GM12878 (cell line): ENCODE data around the gene HYCC1. TPM values are rescaled to one million over a fixed set of nuclear protein-coding genes. Genes with fewer than 3 reads are reported as not detected.

Source experiments
- ATAC-seq: fragments of 200-7000 bp; cut with Tn5 transposase; 3 replicates; pipeline ENCODE4 v1.9.1; 2020; ENCODE audit warnings: mild to moderate bottlenecking, moderate library complexity
- BruUV-seq: library from RNA; stranded (reverse); fragments of 400-500 nt; replicated peaks from 2 replicates; lab custom pipeline; 2021; lab: Mats Ljungman, UMichigan
- CTCF ChIA-PET: fragments of 300-600 bp; sonication (Branson Sonifier 250); formaldehyde crosslinking; extraction: SDS; loops from one replicate; lab custom pipeline; 2021; ENCODE audit warnings: inconsistent platforms; lab: Yijun Ruan, JAX
- POLR2A ChIA-PET: fragments of 350-600 bp; formaldehyde crosslinking; extraction: SDS; loops from one replicate; lab custom pipeline; 2021; ENCODE audit warnings: inconsistent platforms; lab: Charles Lee
- RAD21 ChIA-PET: fragments of 300-600 bp; sonication (Branson Sonifier 250); formaldehyde crosslinking; loops from one replicate; lab custom pipeline; 2023; ENCODE audit warnings: antibody characterized with exemption; ENCODE audit not compliant: unreplicated experiment; lab: Charles Lee
- SMC1A ChIA-PET: fragments of 300-600 bp; sonication (Branson Sonifier 250); formaldehyde crosslinking; loops from one replicate; lab custom pipeline; 2023; ENCODE audit not compliant: unreplicated experiment, uncharacterized antibody; lab: Charles Lee
- DNase-seq: peaks from one replicate; pipeline ENCODE4 v3.0.0-alpha.2; 2011; ENCODE audit warnings: low read depth, low spot score
- FAIRE-seq: peaks from 3 replicates; lab custom pipeline; 2011; peaks lifted over from hg19 to GRCh38; lab: Jason Lieb, UNC
- H2AFZ ChIP-seq: 2 replicates; pipeline ENCODE4 v1.6.0; 2011; ENCODE audit warnings: low read depth, low read length, control low read depth; ENCODE audit not compliant: control insufficient read depth
- H3K27ac ChIP-seq: 2 replicates; pipeline ENCODE4 v1.5.1; 2011; ENCODE audit warnings: control low read depth; ENCODE audit not compliant: control insufficient read depth, insufficient read depth
- H3K27me3 ChIP-seq, 2 experiments: replicated peaks in 1 of 2; 2 replicates each; pipeline versions ENCODE4 v1.6.0 to v1.6.1; 2011; ENCODE audit warnings: low read length in 1 of 2; ENCODE audit not compliant: control insufficient read depth in 2 of 2, insufficient read depth in 2 of 2
- H3K36me3 ChIP-seq, 2 experiments: 2 replicates each; pipeline ENCODE4 v1.5.1; 2011; ENCODE audit warnings: low read length in 1 of 2; ENCODE audit not compliant: control insufficient read depth in 2 of 2, insufficient read depth in 2 of 2
- H3K4me1 ChIP-seq: 2 replicates; pipeline ENCODE4 v1.6.1; 2011; ENCODE audit warnings: mild to moderate bottlenecking, low read length, moderate library complexity, mixed read lengths; ENCODE audit not compliant: control insufficient read depth, insufficient read depth
- H3K4me2 ChIP-seq: 2 replicates; pipeline ENCODE4 v1.6.0; 2011; ENCODE audit warnings: control low read depth; ENCODE audit not compliant: control insufficient read depth, insufficient read depth
- H3K4me3 ChIP-seq: fragments of 200-600 bp; sonication (generic); 2 replicates; pipeline ENCODE4 v1.5.1; 2016
- H3K79me2 ChIP-seq: 2 replicates; pipeline ENCODE4 v1.6.0; 2011; ENCODE audit warnings: low read length; ENCODE audit not compliant: control insufficient read depth, insufficient read depth
- H3K9ac ChIP-seq: 2 replicates; pipeline ENCODE4 v1.8.0; 2011; ENCODE audit warnings: low read length, control low read depth, mixed read lengths; ENCODE audit not compliant: control insufficient read depth, insufficient read depth
- H3K9me3 ChIP-seq: replicated peaks from 3 replicates; pipeline ENCODE4 v1.5.1; 2011; ENCODE audit warnings: mild to moderate bottlenecking, low read length; ENCODE audit not compliant: control insufficient read depth, insufficient read depth
- H4K20me1 ChIP-seq: 2 replicates; pipeline ENCODE4 v1.6.0; 2011; ENCODE audit not compliant: control insufficient read depth, insufficient read depth
- BMI1 ChIP-seq: fragments of 450-650 bp; IDR thresholded peaks from 2 replicates; pipeline ENCODE4 v1.6.1; 2016; ENCODE audit warnings: mild to moderate bottlenecking, moderate library complexity, borderline replicate concordance
- JUNB ChIP-seq: IDR thresholded peaks from 2 replicates; pipeline ENCODE4 v1.6.1; 2016; ENCODE audit warnings: antibody characterized with exemption, mild to moderate bottlenecking
- POLR2AphosphoS5 ChIP-seq: IDR thresholded peaks from 2 replicates; pipeline ENCODE4 v1.6.1; 2011; ENCODE audit warnings: mild to moderate bottlenecking, low read length, inconsistent platforms
- SUZ12 ChIP-seq: fragments of 200-600 bp; sonication (generic); IDR thresholded peaks from one replicate; pipeline ENCODE4 v1.6.1; 2018; ENCODE audit warnings: antibody characterized with exemption, mild to moderate bottlenecking; ENCODE audit not compliant: unreplicated experiment
- ZBED1 ChIP-seq: IDR thresholded peaks from 2 replicates; pipeline ENCODE4 v1.6.1; 2016; ENCODE audit warnings: borderline replicate concordance
- ZNF207 ChIP-seq: fragments of 450-650 bp; IDR thresholded peaks from 2 replicates; pipeline ENCODE4 v1.6.1; 2014; ENCODE audit warnings: antibody characterized with exemption, mild to moderate bottlenecking, borderline replicate concordance
- ZSCAN29 ChIP-seq: fragments of 450-650 bp; IDR thresholded peaks from 2 replicates; pipeline ENCODE4 v1.6.1; 2017; ENCODE audit warnings: mild to moderate bottlenecking, moderate library complexity
- ZZZ3 ChIP-seq: IDR thresholded peaks from 2 replicates; pipeline ENCODE4 v1.6.1; 2011; ENCODE audit warnings: low read depth; ENCODE audit not compliant: control insufficient read depth, insufficient read length
- WGBS: methylation state at CpG from one replicate; pipeline ENCODE4 v1.1.6; 2016; ENCODE audit warnings: low lambda C conversion rate; ENCODE audit not compliant: insufficient replicate concordance, insufficient coverage; ENCODE audit errors: missing lambda C conversion rate; 5-methylcytosine and 5-hydroxymethylcytosine counted together
- in situ Hi-C: fragments of 300-500 bp; cut with MboI; formaldehyde crosslinking; loops from 9 replicates; pipeline ENCODE4 v1.14.3; 2018; ENCODE audit warnings: mixed read lengths
- intact Hi-C: fragments of 100-400 bp; cut with micrococcal nuclease; formaldehyde crosslinking; loops from one replicate; pipeline ENCODE4 v1.14.2; 2022; ENCODE audit not compliant: unreplicated experiment
- polyA plus RNA-seq, 11 experiments: library from polyadenylated mRNA; depleted of rRNA in 4 of 11; unstranded in 6 of 11; stranded (reverse) in 5 of 11; fragments of >200 nt; fragmentation: Nextera tagmentation in 4 of 11; fragmentation: Illumina TruSeq in 1 of 11; extraction: Ambion mirVana in 4 of 11; extraction: Trizol in 1 of 11; gene quantifications; 1 replicate in 1 of 11; 2 replicates in 10 of 11; pipeline versions ENCODE4 v1.2.1 to v1.2.3, GENCODE V29; 2011 to 2016; ENCODE audit warnings: inconsistent platforms in 2 of 11, missing spikeins in 2 of 11, low read depth in 1 of 11
- total RNA-seq, 4 experiments: library from RNA; depleted of rRNA in 3 of 4; stranded (reverse); fragments of >200 nt in 3 of 4; fragmentation: Illumina TruSeq in 1 of 4; extraction: Trizol in 1 of 4; gene quantifications; 2 replicates each; pipeline versions ENCODE4 v1.2.1 to v1.2.3, GENCODE V29; 2013 to 2021
- TF ChIP-seq, protein P1 (sequence below): IDR thresholded peaks from 2 replicates; pipeline ENCODE4 v1.6.1; 2012; ENCODE audit warnings: improper control_type of control experiment, low read depth, low read length; ENCODE audit not compliant: insufficient replicate concordance
- TF ChIP-seq, protein P2 (sequence below): fragments of 450-650 bp; IDR thresholded peaks from 2 replicates; pipeline ENCODE4 v1.6.1; 2017; ENCODE audit warnings: borderline replicate concordance
- TF ChIP-seq, protein P3 (sequence below): fragments of 450-650 bp; IDR thresholded peaks from 2 replicates; pipeline ENCODE4 v1.6.1; 2016; ENCODE audit warnings: mild to moderate bottlenecking

HYCC1 gene
- total and polyA plus RNA-seq, 10 of the 15 experiments (the other 5 are each of a cell fraction or from before 2014, with no cell fraction given), result 8.5 to 62.9 (median 33.1) TPM

DNA sequence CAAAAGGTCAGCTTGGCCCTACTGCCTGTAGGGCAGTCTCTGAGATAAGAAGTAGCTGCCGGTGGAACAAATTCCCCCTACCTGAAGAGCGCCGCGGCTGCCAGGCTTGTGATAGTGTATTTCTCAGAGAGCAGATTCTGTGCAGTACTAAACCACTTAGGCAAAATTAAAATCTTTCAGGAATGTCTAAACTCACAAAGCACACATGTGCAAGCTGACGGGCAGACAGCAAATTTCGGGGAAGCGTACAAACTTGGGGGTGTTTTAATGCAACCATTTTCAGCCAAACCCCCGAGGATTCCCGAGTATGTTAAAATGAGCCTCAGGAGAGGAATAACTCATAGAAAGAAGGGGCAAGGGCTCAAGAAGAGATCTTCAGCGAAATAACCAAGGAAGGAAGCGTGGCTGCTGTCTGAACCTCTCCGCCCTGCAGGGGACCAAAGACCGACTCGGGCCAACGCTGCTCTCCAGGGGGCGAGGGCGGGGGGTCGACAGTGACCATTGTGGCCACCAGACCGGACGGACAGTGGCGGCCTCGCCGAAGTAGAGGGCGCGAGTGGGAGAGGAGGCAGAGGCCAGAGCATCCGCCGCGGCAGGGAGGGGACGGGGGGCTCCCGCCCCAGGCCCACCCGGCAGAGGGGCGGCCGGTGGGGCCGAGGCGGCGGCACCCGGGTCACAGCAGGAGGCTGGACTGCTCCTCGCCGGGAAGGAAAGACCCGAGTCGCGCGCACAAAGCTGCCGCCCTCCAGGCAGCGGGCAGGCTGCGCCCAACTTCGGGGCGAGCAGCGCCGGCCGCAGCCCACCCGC is 819 bp downstream of the HYCC1 start (continued):
- TF ChIP-seq, protein P1, sequence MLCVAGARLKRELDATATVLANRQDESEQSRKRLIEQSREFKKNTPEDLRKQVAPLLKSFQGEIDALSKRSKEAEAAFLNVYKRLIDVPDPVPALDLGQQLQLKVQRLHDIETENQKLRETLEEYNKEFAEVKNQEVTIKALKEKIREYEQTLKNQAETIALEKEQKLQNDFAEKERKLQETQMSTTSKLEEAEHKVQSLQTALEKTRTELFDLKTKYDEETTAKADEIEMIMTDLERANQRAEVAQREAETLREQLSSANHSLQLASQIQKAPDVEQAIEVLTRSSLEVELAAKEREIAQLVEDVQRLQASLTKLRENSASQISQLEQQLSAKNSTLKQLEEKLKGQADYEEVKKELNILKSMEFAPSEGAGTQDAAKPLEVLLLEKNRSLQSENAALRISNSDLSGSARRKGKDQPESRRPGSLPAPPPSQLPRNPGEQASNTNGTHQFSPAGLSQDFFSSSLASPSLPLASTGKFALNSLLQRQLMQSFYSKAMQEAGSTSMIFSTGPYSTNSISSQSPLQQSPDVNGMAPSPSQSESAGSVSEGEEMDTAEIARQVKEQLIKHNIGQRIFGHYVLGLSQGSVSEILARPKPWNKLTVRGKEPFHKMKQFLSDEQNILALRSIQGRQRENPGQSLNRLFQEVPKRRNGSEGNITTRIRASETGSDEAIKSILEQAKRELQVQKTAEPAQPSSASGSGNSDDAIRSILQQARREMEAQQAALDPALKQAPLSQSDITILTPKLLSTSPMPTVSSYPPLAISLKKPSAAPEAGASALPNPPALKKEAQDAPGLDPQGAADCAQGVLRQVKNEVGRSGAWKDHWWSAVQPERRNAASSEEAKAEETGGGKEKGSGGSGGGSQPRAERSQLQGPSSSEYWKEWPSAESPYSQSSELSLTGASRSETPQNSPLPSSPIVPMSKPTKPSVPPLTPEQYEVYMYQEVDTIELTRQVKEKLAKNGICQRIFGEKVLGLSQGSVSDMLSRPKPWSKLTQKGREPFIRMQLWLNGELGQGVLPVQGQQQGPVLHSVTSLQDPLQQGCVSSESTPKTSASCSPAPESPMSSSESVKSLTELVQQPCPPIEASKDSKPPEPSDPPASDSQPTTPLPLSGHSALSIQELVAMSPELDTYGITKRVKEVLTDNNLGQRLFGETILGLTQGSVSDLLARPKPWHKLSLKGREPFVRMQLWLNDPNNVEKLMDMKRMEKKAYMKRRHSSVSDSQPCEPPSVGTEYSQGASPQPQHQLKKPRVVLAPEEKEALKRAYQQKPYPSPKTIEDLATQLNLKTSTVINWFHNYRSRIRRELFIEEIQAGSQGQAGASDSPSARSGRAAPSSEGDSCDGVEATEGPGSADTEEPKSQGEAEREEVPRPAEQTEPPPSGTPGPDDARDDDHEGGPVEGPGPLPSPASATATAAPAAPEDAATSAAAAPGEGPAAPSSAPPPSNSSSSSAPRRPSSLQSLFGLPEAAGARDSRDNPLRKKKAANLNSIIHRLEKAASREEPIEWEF, result no peak

DNA sequence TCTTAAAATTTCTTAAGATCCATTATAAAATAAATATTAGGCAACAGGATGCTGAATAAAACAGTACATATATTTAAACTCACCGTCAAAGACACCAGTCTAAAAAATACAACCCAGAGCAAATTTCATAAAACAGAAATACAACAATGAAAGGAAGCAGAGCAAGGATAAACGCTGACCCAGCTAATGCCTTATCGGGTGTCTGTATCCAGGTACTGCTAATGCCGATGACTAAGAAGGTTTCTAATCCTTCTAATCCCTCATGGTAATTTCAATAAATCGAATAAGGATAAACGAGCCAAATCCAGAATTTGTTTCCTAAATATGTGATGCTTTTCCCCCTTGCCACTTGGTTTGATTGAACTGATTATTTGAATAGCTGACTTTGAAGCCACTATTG is 1.7 kb downstream of the HYCC1 start:
- no TSS peak for BruUV-seq
- TF ChIP-seq BMI1 (no peak), ZSCAN29 (no peak), ZZZ3 (no peak), ZBED1 (no peak), JUNB (no peak), POLR2AphosphoS5 (no peak), ZNF207 (no peak), SUZ12 (no peak)
- TF ChIP-seq, protein P2, sequence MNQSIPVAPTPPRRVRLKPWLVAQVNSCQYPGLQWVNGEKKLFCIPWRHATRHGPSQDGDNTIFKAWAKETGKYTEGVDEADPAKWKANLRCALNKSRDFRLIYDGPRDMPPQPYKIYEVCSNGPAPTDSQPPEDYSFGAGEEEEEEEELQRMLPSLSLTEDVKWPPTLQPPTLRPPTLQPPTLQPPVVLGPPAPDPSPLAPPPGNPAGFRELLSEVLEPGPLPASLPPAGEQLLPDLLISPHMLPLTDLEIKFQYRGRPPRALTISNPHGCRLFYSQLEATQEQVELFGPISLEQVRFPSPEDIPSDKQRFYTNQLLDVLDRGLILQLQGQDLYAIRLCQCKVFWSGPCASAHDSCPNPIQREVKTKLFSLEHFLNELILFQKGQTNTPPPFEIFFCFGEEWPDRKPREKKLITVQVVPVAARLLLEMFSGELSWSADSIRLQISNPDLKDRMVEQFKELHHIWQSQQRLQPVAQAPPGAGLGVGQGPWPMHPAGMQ, result no peak
- TF ChIP-seq, protein P3, sequence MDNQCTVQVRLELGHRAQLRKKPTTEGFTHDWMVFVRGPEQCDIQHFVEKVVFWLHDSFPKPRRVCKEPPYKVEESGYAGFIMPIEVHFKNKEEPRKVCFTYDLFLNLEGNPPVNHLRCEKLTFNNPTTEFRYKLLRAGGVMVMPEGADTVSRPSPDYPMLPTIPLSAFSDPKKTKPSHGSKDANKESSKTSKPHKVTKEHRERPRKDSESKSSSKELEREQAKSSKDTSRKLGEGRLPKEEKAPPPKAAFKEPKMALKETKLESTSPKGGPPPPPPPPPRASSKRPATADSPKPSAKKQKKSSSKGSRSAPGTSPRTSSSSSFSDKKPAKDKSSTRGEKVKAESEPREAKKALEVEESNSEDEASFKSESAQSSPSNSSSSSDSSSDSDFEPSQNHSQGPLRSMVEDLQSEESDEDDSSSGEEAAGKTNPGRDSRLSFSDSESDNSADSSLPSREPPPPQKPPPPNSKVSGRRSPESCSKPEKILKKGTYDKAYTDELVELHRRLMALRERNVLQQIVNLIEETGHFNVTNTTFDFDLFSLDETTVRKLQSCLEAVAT, result no peak

More for the DNA sequence above, 1.7 kb downstream of the HYCC1 start:
- ATAC-seq (no peak), FAIRE-seq (no peak), DNase-seq (no peak)
- Histone ChIP-seq H3K4me2 (peak overlapping the region; percentile 87), H3K27me3 (no peaks in the 10 kb centered on the region), H3K27ac (peak overlapping the region; percentile 10; the same call in 1 of the 2 replicates), H3K4me3 (peak overlapping the region; percentile 95), H2AFZ (no peak overlapping the region), H3K36me3 (no peaks in the 10 kb centered on the region), H4K20me1 (no peaks in the 10 kb centered on the region), H3K4me1 (peaks cover 13% of the 10 kb centered on the region), H3K79me2 (peaks cover 66% of the 10 kb centered on the region), H3K9me3 (no peaks in the 10 kb centered on the region), H3K9ac (peak overlapping the region; percentile 68)
- ChIA-PET RAD21 (interaction anchor here (0.9 to 4.1 kb wide), 12 partner anchors 9 to 156 kb away, joined by 3 to 38 read pairs (median 6); no protein-coding TSS in a partner anchor), CTCF (interaction anchor here (1.0 to 2.2 kb wide), 10 partner anchors 8 to 191 kb away, joined by 3 to 18 read pairs (median 4); no protein-coding TSS in a partner anchor), POLR2A (interaction anchor here (0.6 to 3.2 kb wide), 13 partner anchors 9 to 1548 kb away, joined by 3 to 19 read pairs (median 4); no protein-coding TSS in a partner anchor), SMC1A (interaction anchor here (0.9 to 3.6 kb wide), 24 partner anchors 8 to 190 kb away, joined by 3 to 60 read pairs (median 4); partner anchors contain the start of gene TOMM7)
- in situ Hi-C loops (loop anchor here (10.0 kb wide), 1 partner anchor 1067 kb away; the partner anchor contains the start of gene CDCA7L), intact Hi-C loops (no loop called here)
- 78% methylated on average over 6 of the region's 6 CpGs for WGBS
